Left kidney (tissue), 2 donors: ENCODE measurements around the gene PGM5. TPM values are rescaled to one million over a fixed set of nuclear protein-coding genes. Genes with fewer than 3 reads are reported as not detected.

ENCODE experiments used
- DNase-seq: peaks from one replicate; pipeline ENCODE4 v3.0.0-alpha.2; 2013
- polyA plus RNA-seq: library from polyadenylated mRNA; unstranded; fragments of 120-200 nt; gene quantifications from one replicate; pipeline ENCODE4 v1.2.1, GENCODE V29; 2013; ENCODE audit not compliant: insufficient read length

The PGM5 gene
- polyA plus RNA-seq, 1 donor, result 38.2 TPM

- DNase-seq, result no peak
Measured at GRCh38 chr9:68431307-68431706, 74.9 kb downstream of the PGM5 start.

DNA sequence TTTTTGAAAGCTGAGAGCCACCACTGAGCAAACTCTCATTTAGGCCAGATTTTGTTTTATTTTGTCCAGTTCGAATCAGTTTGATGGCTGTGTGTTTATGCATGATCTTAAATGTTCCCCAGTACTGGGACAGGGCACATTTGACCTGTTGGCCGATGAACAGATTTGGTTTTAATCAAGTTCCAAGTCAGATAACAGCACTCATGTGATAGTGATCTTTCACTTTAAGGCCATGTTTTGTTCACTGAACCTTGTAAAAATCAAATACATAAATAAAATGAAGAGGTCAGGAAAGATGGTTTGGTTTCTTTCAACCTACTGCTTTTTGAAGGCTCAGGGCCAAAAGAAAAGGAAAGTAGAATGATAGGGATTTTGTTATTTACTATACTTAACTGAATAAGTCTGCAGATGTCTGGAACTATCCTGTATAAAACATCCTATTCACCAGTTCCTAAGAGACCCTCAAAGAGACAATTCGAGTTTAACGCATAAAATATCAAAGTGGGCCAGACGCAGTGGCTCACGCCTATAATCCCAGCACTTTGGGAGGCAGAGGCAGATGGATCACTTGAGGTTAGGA lies 77.2 kb downstream of the PGM5 start:
- DNase-seq, result no peak

DNA sequence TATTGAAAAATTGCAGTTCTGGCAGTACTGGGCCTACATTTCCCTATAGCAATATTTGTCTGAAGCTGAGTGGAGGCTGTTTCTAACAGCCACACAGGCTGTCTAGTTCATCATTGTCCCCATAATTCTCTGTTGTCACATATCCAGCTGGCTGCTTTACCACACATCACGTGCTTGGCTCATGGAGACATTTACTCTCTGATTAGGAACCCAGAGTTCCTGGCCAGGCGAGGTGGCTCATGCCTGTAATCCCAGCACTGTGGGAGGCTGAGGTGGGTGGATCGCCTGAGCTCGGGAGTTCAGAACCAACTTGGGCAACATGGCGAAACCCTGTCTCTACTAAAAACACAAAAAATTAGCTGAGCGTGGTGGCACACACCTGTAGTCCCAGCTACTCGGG lies 81.4 kb downstream of the PGM5 start:
- DNase-seq, result no peak

DNA sequence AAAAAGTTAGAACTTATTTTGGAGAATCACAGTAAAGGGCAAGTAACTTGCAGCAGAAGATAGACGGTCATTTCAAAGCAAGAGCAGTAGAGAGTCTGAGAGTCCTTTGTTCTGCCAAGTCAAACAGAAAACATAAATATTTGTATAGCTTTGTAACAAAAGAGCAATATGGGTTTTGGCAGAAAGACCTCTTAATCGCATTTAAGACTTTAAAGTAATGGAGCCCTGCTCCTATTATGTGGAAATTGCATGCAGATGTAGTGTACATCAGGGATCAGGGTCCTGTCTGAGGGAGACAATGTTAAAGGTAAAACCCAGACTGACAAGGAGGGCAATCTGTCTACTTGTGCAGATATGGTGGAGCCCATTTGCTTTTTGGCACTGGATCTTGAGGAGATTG lies 87.2 kb downstream of the PGM5 start:
- no peak for DNase-seq

DNA sequence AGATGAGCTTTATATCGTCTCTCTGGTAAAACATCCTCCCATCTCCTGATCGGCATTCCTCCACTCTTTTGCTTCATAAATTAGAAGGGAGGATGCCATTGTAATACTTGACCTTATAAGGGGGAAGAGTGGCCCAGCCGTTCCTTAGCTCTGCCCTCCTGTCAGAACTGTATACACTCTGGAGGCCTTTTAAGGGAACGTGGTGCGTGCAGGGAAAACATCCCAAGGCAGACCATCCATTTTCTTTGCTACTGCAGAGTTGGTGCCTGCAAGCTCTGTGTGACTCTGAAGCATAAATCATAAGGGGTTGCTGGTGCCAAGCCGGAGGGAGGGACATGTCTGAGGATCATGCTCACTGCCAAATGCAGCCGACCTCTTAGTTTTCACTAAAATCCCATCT lies 90.4 kb downstream of the PGM5 start:
- DNase-seq, result peak; percentile 43

GRCh38 chr9:68447611-68448010 lies 91.2 kb downstream of the PGM5 start:
- DNase-seq, result no peak

- DNase-seq, result no peak
Measured at GRCh38 chr9:68454579-68455334, 98.3 kb downstream of the PGM5 start.

DNA sequence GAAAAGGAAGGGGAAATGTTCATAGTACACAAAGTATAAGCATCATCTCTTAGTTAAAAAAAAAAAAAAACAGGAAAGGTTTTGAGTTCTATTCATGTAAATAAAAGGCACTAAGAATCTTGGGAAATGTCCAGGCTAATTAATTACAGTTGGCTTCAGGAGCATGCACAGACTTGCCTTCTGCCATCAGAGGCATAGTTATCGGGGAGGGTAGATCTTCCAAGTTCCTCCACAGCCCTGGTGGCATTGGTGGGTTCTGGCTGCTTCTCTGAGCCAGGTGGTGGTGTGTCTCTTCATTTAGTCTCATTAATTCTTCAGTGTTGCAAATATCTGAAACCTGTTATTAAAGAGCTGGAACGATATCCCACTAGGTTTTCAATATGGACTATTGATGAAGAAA lies 99.0 kb downstream of the PGM5 start:
- no peak for DNase-seq

- no peak for DNase-seq
Measured at GRCh38 chr9:68457803-68458202, 101.4 kb downstream of the PGM5 start.

- no peak for DNase-seq
Measured at GRCh38 chr9:68458918-68459317, 102.5 kb downstream of the PGM5 start.

GRCh38 chr9:68462105-68462775 lies 105.8 kb downstream of the PGM5 start:
- DNase-seq, result no peak

- no peak for DNase-seq
Measured at GRCh38 chr9:68470067-68470466, 113.7 kb downstream of the PGM5 start.

- no peak for DNase-seq
Measured at GRCh38 chr9:68470634-68471033, 114.2 kb downstream of the PGM5 start.

DNA sequence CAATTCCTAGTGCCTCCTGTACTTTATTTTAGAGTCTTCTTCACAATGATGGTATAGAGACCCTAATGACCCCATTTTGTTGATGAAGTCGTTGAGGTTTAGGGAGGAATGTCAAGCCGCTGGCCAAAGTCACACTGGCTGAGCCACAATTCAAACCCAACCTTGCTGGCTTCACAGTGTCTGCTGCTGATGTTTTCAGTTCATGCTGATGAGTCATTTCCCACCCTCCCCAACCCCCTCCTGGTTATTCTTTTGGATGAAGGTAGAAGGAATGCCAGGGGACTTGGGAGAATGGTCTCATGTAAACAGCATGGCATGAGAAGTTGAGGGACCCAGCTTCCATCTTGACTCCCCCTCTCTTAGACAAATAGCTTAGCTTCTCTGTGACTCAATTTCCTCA lies 115.7 kb downstream of the PGM5 start:
- DNase-seq, result no peak

DNA sequence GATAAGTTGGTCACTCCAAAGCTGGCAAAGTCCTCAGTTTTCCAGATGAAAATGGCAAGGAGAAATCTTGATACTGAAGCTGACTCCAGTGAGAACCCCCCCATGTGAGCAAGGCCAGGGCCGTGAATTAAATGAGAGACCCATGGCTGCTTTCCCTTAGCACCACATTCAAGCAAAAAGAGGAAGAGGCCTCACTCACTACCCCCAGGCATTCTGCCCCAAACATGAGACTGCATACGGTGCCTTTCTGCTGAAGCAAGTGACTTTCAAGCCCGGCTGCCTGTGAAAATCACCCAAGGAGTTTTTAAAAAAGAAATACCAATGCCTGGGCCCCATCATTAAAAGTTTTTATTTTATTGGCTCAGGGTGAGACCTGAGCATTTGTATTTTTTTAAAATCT lies 117.4 kb downstream of the PGM5 start:
- DNase-seq, result no peak

GRCh38 chr9:68476422-68476821 lies 120.0 kb downstream of the PGM5 start:
- DNase-seq, result no peak

DNA sequence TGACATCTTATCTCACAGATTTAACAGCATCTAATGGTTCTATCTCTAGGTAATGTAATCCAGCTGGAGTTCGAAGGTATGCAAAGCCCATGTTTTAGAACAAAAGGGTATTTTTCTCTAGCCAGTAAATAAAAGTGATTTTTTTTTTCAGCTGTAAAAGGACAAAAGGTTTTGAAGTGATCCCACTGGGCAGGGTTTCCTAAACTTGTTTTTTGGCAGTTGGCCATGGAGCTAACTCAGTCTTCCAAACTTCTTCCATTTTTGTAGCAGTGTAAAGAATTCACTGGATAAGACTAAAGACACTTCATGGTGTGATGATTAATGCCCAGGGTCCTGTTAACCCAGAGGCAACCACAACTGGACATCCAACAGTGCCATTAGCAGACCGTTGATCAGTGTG lies 120.4 kb downstream of the PGM5 start:
- no peak for DNase-seq

- no peak for DNase-seq
Measured at GRCh38 chr9:68480807-68481206, 124.4 kb downstream of the PGM5 start.

DNA sequence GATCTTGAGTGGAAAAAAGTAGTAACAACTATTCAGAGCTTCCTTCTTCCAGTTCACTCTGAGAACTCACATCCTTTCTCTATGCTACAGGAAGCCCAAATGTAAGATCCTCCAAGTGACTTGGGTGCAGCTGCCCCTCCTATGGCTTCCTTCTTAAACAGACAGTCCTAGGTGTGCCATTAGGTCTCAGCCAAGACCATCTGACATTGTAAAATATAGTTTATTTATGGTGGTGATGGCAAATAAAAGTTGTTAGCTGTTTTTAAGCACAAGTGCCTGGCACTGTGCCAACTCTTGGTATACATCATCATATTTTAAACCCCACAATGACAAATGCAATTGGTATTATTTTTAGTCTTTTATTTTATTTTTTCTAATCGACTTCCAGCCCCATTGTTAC lies 126.1 kb downstream of the PGM5 start:
- DNase-seq, result no peak

DNA sequence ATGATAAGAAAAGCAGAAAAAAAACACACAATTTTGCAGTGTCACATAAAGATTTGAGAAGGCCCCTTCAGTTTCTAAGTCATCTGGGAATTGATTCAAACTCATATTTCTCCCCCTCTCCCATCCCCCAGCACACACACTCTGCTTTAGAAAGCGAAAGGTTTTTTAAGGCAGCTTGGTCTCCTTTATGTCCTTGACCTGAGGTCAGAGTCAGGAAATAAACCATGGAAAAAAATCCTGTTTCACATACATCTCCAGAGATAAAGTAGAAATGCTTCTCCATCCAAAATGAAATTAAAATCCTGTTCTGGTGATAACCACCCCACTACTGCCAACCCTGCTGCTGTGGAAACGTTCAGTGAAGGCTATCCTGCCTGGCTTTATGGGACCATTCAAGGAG lies 131.7 kb downstream of the PGM5 start:
- no peak for DNase-seq

GRCh38 chr9:68489646-68490045 lies 133.2 kb downstream of the PGM5 start:
- DNase-seq, result no peak

- DNase-seq, result no peak
Measured at GRCh38 chr9:68492806-68493205, 136.4 kb downstream of the PGM5 start.

DNA sequence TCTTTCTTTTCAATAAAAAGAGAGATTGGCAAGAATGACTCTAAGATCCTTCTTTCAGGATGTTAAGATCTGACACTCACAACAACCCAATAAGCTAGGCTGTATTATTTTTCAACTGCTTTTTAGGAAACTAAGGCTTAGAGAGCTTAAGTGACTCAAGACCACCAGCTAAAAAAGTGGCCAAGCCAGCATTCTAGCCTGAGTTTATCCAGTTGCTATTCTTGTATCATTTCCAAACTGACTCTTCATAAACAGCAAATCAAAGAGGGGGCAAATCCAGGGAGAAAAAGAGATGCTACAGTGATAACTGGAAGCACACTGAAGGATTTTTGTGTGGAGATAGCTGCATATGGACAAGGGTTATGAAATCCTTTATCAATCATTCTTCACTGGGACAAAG lies 137.1 kb downstream of the PGM5 start:
- no peak for DNase-seq
